H1 (cell line): ENCODE data around the gene SUMF1. TPM values are rescaled to one million over a fixed set of nuclear protein-coding genes. Genes with fewer than 3 reads are reported as not detected.

Experiments
- CTCF ChIA-PET: fragments of 300-600 bp; sonication (Branson Sonifier 250); formaldehyde crosslinking; loops from one replicate; lab custom pipeline; 2021; ENCODE audit not compliant: partially characterized antibody; lab: Charles Lee
- POLR2A ChIA-PET: fragments of 300-600 bp; sonication (Branson Sonifier 250); formaldehyde crosslinking; loops from one replicate; lab custom pipeline; 2021; ENCODE audit warnings: inconsistent platforms; ENCODE audit not compliant: partially characterized antibody; lab: Charles Lee
- DNase-seq, 2 experiments: peaks; one replicate each; pipeline versions ENCODE4 v3.0.0 to v3.0.0-alpha.2; 2010 to 2022; ENCODE audit warnings: low spot score in 2 of 2, low read depth in 1 of 2, mixed read lengths in 1 of 2
- FAIRE-seq: peaks from 2 replicates; lab custom pipeline; 2011; peaks lifted over from hg19 to GRCh38; lab: Jason Lieb, UNC
- H2AFZ ChIP-seq: 2 replicates; pipeline ENCODE4 v1.8.1; 2012; ENCODE audit warnings: low read length, inconsistent platforms
- H2AK5ac ChIP-seq: 2 replicates; pipeline ENCODE4 v1.6.1; 2013; ENCODE audit warnings: low read depth, low read length
- H2BK120ac ChIP-seq: replicated peaks from 2 replicates; pipeline ENCODE3; 2013; ENCODE audit warnings: low read depth, low read length, inconsistent platforms
- H2BK12ac ChIP-seq: 2 replicates; pipeline ENCODE4 v1.6.1; 2013; ENCODE audit warnings: low read depth, low read length
- H2BK15ac ChIP-seq: 2 replicates; pipeline ENCODE4 v1.6.1; 2013; ENCODE audit warnings: low read length
- H2BK20ac ChIP-seq: 2 replicates; pipeline ENCODE4 v1.6.1; 2013; ENCODE audit warnings: low read length
- H2BK5ac ChIP-seq: 2 replicates; pipeline ENCODE4 v1.6.1; 2013; ENCODE audit warnings: low read depth, low read length
- H3K14ac ChIP-seq: 2 replicates; pipeline ENCODE4 v1.6.1; 2013; ENCODE audit warnings: inconsistent platforms; ENCODE audit not compliant: insufficient read length
- H3K18ac ChIP-seq: 2 replicates; pipeline ENCODE4 v1.6.1; 2013; ENCODE audit warnings: low read length; ENCODE audit errors: extremely low read depth
- H3K23ac ChIP-seq: 2 replicates; pipeline ENCODE4 v1.6.1; 2013; ENCODE audit warnings: inconsistent platforms; ENCODE audit not compliant: insufficient read length
- H3K23me2 ChIP-seq: 2 replicates; pipeline ENCODE4 v1.6.1; 2013; ENCODE audit warnings: low read depth, low read length
- H3K27ac ChIP-seq: 2 replicates; pipeline ENCODE4 v1.6.1; 2011; ENCODE audit warnings: low read depth, low read length, inconsistent platforms
- H3K27me3 ChIP-seq, 4 experiments: replicated peaks in 1 of 4; 1 replicate in 1 of 4; 2 replicates in 3 of 4; pipeline versions ENCODE4 v1.6.1 to v1.8.1; 2011 to 2013; ENCODE audit warnings: low read length in 3 of 4, mild to moderate bottlenecking in 3 of 4, inconsistent platforms in 2 of 4, mixed read lengths in 2 of 4, moderate library complexity in 1 of 4; ENCODE audit not compliant: control insufficient read depth in 3 of 4, insufficient read depth in 3 of 4; ENCODE audit errors: extremely low read depth in 1 of 4
- H3K36me3 ChIP-seq, 4 experiments: 2 replicates each; pipeline versions ENCODE4 v1.6.1 to v1.8.1; 2011 to 2013; ENCODE audit warnings: mild to moderate bottlenecking in 4 of 4, low read length in 3 of 4, moderate library complexity in 2 of 4, control low read depth in 1 of 4, inconsistent platforms in 1 of 4; ENCODE audit not compliant: insufficient read depth in 4 of 4, control insufficient read depth in 2 of 4
- H3K4ac ChIP-seq: replicated peaks from 2 replicates; pipeline ENCODE3; 2013; ENCODE audit warnings: low read length, low read depth, mixed read lengths, inconsistent platforms; ENCODE audit not compliant: insufficient read length
- H3K4me1 ChIP-seq, 4 experiments: replicated peaks in 1 of 4; 1 replicate in 1 of 4; 2 replicates in 3 of 4; pipeline versions ENCODE4 v1.6.1 to v1.8.1; 2011 to 2013; ENCODE audit warnings: low read length in 3 of 4, inconsistent platforms in 2 of 4, mixed read lengths in 1 of 4; ENCODE audit not compliant: insufficient read depth in 4 of 4, control insufficient read depth in 3 of 4
- H3K4me2 ChIP-seq, 2 experiments: 2 replicates each; pipeline versions ENCODE4 v1.6.1 to v1.8.1; 2011 to 2013; ENCODE audit warnings: low read depth in 2 of 2, low read length in 2 of 2, control low read depth in 1 of 2, inconsistent platforms in 1 of 2, mild to moderate bottlenecking in 1 of 2; ENCODE audit not compliant: insufficient read depth in 1 of 2
- H3K4me3 ChIP-seq, 4 experiments: fragments of 200-600, 300-600 bp in 1 of 4; sonication (generic), shearing (Covaris generic), sonication (Bioruptor Twin) in 1 of 4; 2 replicates each; pipeline versions ENCODE4 v1.5.1 to v1.8.1; 2011 to 2016; ENCODE audit warnings: low read length in 4 of 4, low read depth in 3 of 4, control low read depth in 2 of 4, inconsistent platforms in 2 of 4, mild to moderate bottlenecking in 2 of 4, mixed read lengths in 1 of 4, moderate library complexity in 1 of 4; ENCODE audit not compliant: insufficient read depth in 2 of 4; ENCODE audit errors: extremely low read depth in 1 of 4
- H3K56ac ChIP-seq: replicated peaks from 2 replicates; pipeline ENCODE3; 2013; ENCODE audit warnings: low read depth, mild to moderate bottlenecking, mixed read lengths, low read length, inconsistent platforms; ENCODE audit not compliant: insufficient read length
- H3K79me1 ChIP-seq: 2 replicates; pipeline ENCODE4 v1.6.1; 2013; ENCODE audit warnings: low read depth, low read length, control low read depth
- H3K79me2 ChIP-seq, 2 experiments: 2 replicates each; pipeline versions ENCODE4 v1.6.1 to v1.8.1; 2012 to 2013; ENCODE audit warnings: low read length in 2 of 2, mild to moderate bottlenecking in 2 of 2, inconsistent platforms in 1 of 2; ENCODE audit not compliant: insufficient read depth in 2 of 2, control insufficient read depth in 1 of 2
- H3K9ac ChIP-seq, 4 experiments: replicated peaks in 1 of 4; 1 replicate in 1 of 4; 2 replicates in 3 of 4; pipeline versions ENCODE4 v1.6.1 to v1.8.1; 2011 to 2013; ENCODE audit warnings: low read depth in 3 of 4, low read length in 3 of 4, control low read depth in 2 of 4, mild to moderate bottlenecking in 2 of 4, moderate library complexity in 2 of 4, inconsistent platforms in 1 of 4; ENCODE audit errors: extremely low read depth in 1 of 4
- H3K9me3 ChIP-seq, 2 experiments: 2 replicates each; pipeline versions ENCODE4 v1.6.1 to v1.8.1; 2012 to 2013; ENCODE audit warnings: mild to moderate bottlenecking in 2 of 2, moderate library complexity in 2 of 2, control low read depth in 1 of 2, inconsistent platforms in 1 of 2, low read depth in 1 of 2, low read length in 1 of 2, mixed read lengths in 1 of 2; ENCODE audit not compliant: insufficient read depth in 2 of 2
- H4K20me1 ChIP-seq, 2 experiments: replicated peaks in 1 of 2; 2 replicates each; pipeline versions ENCODE3 to v1.8.1; 2011 to 2013; ENCODE audit warnings: inconsistent platforms in 2 of 2, low read length in 2 of 2, mild to moderate bottlenecking in 1 of 2; ENCODE audit not compliant: insufficient read depth in 2 of 2, control insufficient read depth in 1 of 2
- H4K5ac ChIP-seq: 2 replicates; pipeline ENCODE4 v1.6.1; 2013; ENCODE audit warnings: low read length, low read depth, mixed read lengths, inconsistent platforms; ENCODE audit not compliant: insufficient read length
- H4K8ac ChIP-seq: 2 replicates; pipeline ENCODE4 v1.8.0; 2013; ENCODE audit warnings: mild to moderate bottlenecking, moderate library complexity, low read length, inconsistent platforms; ENCODE audit not compliant: insufficient read depth; ENCODE audit errors: extremely low read depth
- H4K91ac ChIP-seq: replicated peaks from 2 replicates; pipeline ENCODE3; 2013; ENCODE audit warnings: low read length, mixed read lengths, inconsistent platforms; ENCODE audit not compliant: insufficient read length
- CHD1 ChIP-seq: IDR thresholded peaks from 2 replicates; pipeline ENCODE4 v1.6.1; 2012; ENCODE audit warnings: low read depth, low read length, improper control_type of control experiment
- EP300 ChIP-seq, 2 experiments: IDR thresholded peaks; 1 replicate in 1 of 2; 2 replicates in 1 of 2; pipeline ENCODE4 v1.6.1; 2011 to 2012; ENCODE audit warnings: low read depth in 2 of 2, low read length in 2 of 2, mild to moderate bottlenecking in 2 of 2, borderline replicate concordance in 1 of 2, inconsistent platforms in 1 of 2, moderate library complexity in 1 of 2
- PHF8 ChIP-seq: fragments of 200-600 bp; sonication (generic); conservative IDR thresholded peaks from 2 replicates; pipeline ENCODE4 v1.7.1; 2012; ENCODE audit warnings: low read depth, mild to moderate bottlenecking, inconsistent platforms, low read length, moderate library complexity
- TAF1 ChIP-seq: IDR thresholded peaks from 2 replicates; pipeline ENCODE4 v1.6.1; 2011; ENCODE audit warnings: mild to moderate bottlenecking, low read depth, low read length
- WGBS, 2 experiments: shearing (Covaris generic) in 1 of 2; methylation state at CpG; one replicate each; pipeline versions ENCODE4 v1.1.6 to v1.1.7; 2013 to 2015; ENCODE audit warnings: low lambda C conversion rate in 2 of 2, mixed read lengths in 2 of 2, inconsistent platforms in 1 of 2, low coverage in 1 of 2, missing lambda C conversion rate in 1 of 2; ENCODE audit not compliant: insufficient replicate concordance in 2 of 2, insufficient coverage in 1 of 2, insufficient read length in 1 of 2; ENCODE audit errors: extremely low coverage in 1 of 2, missing lambda C conversion rate in 1 of 2; 5-methylcytosine and 5-hydroxymethylcytosine counted together
- polyA plus RNA-seq, 7 experiments: library from polyadenylated mRNA; depleted of rRNA in 3 of 7; stranded (reverse) in 5 of 7; unstranded in 2 of 7; fragments of >200 nt in 5 of 7; fragments of 200-250 nt in 2 of 7; gene quantifications; 1 replicate in 5 of 7; 2 replicates in 1 of 7; 4 replicates in 1 of 7; pipeline versions ENCODE4 v1.2.1 to v1.2.3, GENCODE V29; 2011 to 2013; ENCODE audit warnings: missing spikeins in 2 of 7, mixed read lengths in 2 of 7
- total RNA-seq: library from RNA; stranded (reverse); fragmentation: NEBNext Ultra II Directional; extraction: Animal tissue kit (Norgen Biotek cat#: 25700); gene quantifications from 2 replicates; pipeline ENCODE4 v1.2.1, GENCODE V29; 2021

SUMF1 gene
- total and polyA plus RNA-seq, 2 of the 8 experiments (the other 6 are each of a cell fraction or from before 2014, with no cell fraction given) = 12.5 to 15.0 TPM

DNA sequence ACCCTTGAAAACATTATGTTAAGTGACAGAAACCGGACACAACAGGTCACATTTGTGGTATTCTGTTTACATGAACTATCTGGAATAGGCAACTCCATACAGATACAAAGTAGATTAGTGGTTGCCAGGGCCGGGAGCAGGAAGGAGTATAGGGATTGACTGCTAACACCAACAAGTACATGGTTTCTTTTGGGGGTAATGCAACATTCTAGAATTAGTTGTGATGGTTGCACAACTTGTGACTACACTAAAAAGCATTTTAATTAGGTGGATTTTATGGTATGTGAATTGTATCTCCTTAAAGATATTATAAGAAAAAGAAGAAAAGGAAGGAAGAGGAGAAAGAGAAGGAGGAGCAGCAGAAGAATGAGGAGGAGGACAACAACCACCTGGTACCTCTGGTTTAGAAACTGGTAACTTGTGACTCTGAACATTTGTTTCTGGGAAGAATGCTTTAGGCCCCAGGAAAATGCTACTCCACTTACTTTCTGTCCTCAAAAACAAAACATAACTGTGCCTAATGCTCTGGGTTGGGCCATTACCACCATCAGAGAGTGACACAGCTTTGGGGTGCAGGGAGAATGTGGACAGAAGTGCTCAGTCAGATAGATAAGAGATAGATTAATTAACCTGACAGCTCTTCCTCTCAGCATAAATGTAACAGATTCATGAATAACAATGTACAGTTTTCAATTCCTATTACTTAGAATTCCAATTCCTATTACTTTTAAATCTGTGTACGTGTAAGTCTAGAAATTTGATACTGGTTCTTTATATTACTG, 143.6 kb downstream of the SUMF1 start:
- WGBS, 2 experiments = 89% methylated on average over 3 of the region's 3 CpGs; no CpG with 5 or more reads in 1 of the 2 experiments
- H3K27me3 ChIP-seq = no peaks in the 10 kb centered on the region
- POLR2A ChIA-PET = no interaction called here

More for the DNA sequence above, 143.6 kb downstream of the SUMF1 start:
- Histone ChIP-seq H3K18ac (no peak overlapping the region), H3K9ac (no peak overlapping the region), H3K36me3 (peaks cover 0 to 3% (median 1%) of the 10 kb centered on the region in 4 experiments; a peak in 2 of 8 replicates), H2AFZ (no peak overlapping the region), H3K56ac (no peak overlapping the region), H3K4me3 (no peak overlapping the region), H2BK15ac (no peak overlapping the region), H3K23ac (no peak overlapping the region), H3K4me1 (0 out of 7 replicates have a peak, but pooled peaks cover 0 to 2% (median 0%) of the 10 kb centered on the region in 4 experiments), H2BK5ac (no peak overlapping the region), H3K23me2 (no peaks in the 10 kb centered on the region), H3K27ac (no peak overlapping the region), H3K14ac (no peak overlapping the region), H3K79me2 (no peaks in the 10 kb centered on the region), H3K9me3 (peaks cover 10 to 11% of the 10 kb centered on the region in 2 experiments), H3K4me2 (no peak overlapping the region), H4K91ac (no peak overlapping the region), H3K4ac (no peak overlapping the region), H2AK5ac (no peak overlapping the region), H2BK120ac (no peak overlapping the region), H4K5ac (no peak overlapping the region), H2BK12ac (no peak overlapping the region), H4K8ac (no peak overlapping the region), H3K79me1 (no peaks in the 10 kb centered on the region), H4K20me1 (no peaks in the 10 kb centered on the region), H2BK20ac (no peak overlapping the region)
- no peak for FAIRE-seq
- DNase-seq = no peak
- no peak for TF ChIP-seq TAF1
- TF ChIP-seq CHD1 = no peak
- TF ChIP-seq PHF8 = no peak
- no peak for TF ChIP-seq EP300 (IDR thresholded peaks at IDR 0.05; ENCODE audit: borderline replicate concordance in 1 of 2, low read depth in 2 of 2, low read length in 2 of 2)
- CTCF ChIA-PET = interaction anchor here (0.5 to 1.5 kb wide), 3 partner anchors 9 to 933 kb away, joined by 3 to 7 read pairs (median 3); no protein-coding TSS in a partner anchor
